Measurements from ENCODE around the gene PTPRN2.

DNA sequence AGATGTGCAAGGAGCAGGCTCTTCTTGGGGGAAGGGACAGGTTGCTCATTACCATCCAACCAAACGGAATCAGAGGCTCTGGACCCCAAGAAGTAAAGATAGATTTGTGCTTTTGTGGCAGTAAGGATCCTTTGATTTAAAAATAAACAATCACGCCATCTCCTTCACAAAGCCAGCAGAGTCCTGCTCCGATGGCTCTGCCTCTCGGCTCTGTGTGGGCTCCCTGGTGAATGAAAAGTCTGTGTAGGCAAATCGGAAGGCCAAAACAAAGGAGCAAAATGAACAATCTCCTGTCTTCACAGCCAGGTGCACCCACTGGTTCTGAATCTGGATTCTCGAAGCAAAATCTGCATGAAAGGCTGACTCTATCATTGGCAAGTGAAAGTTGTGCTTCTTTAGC is 3.8 kb downstream of the PTPRN2 start:
- no peak for TF ChIP-seq POLR2A (IDR thresholded peaks at IDR 0.05; ENCODE audit: extremely low read depth, insufficient read length)
- no peak for TF ChIP-seq CTCF (IDR thresholded peaks at IDR 0.05; ENCODE audit: low read depth, low read length)
